Thymus (tissue), 2 donors: Measurements from ENCODE around the gene CERT1. TPM values are rescaled to one million over a fixed set of nuclear protein-coding genes. Genes with fewer than 3 reads are reported as not detected.

Source experiments
- polyA plus RNA-seq: library from polyadenylated mRNA; stranded (reverse); fragments of 200-250 nt; gene quantifications from one replicate; pipeline ENCODE4 v1.2.3, GENCODE V29; 2013
- total RNA-seq: library from RNA; stranded (reverse); fragments of 120-200 nt; gene quantifications from one replicate; pipeline ENCODE4 v1.2.4, GENCODE V29; 2013
- donor health status: healthy.

The CERT1 gene
- total and polyA plus RNA-seq, 2 donors = 13.9 to 27.1 TPM

Other genes starting within 250 kb of the CERT1 start
- gene HMGCR, start 174.4 kb downstream of the CERT1 start, total RNA-seq = 22.1 TPM
- 10.1 TPM for gene HMGCR, start 174.4 kb downstream of the CERT1 start, polyA plus RNA-seq
- 23.1 TPM for gene POLK, start 262 bp upstream of the CERT1 start, total RNA-seq
- 10.2 TPM for gene POLK, start 262 bp upstream of the CERT1 start, polyA plus RNA-seq
- 0.33 TPM for gene ANKDD1B, start 99.8 kb upstream of the CERT1 start, total RNA-seq
- gene ANKDD1B, start 99.8 kb upstream of the CERT1 start, polyA plus RNA-seq = 1.6 TPM
- 21.4 TPM for gene POC5, start 205.8 kb upstream of the CERT1 start, total RNA-seq
- gene POC5, start 205.8 kb upstream of the CERT1 start, polyA plus RNA-seq = 18.9 TPM